Epithelial cell of proximal tubule (primary cell): ENCODE data around the gene SPEG. TPM values are rescaled to one million over a fixed set of nuclear protein-coding genes. Genes with fewer than 3 reads are reported as not detected.

Experiments used
- DNase-seq: peaks from one replicate; pipeline ENCODE4 v3.0.0-alpha.2; 2011; ENCODE audit warnings: low read depth
- H3K4me3 ChIP-seq: 2 replicates; pipeline ENCODE4 v1.5.1; 2011; ENCODE audit warnings: low read depth, mild to moderate bottlenecking, low read length
- total RNA-seq: library from RNA; depleted of rRNA; stranded (reverse); fragments of >200 nt; gene quantifications from 2 replicates; pipeline ENCODE4 v1.2.3, GENCODE V29; 2015
- TF ChIP-seq, protein P1 (sequence below): conservative IDR thresholded peaks from 2 replicates; pipeline ENCODE4 v1.5.1; 2012; ENCODE audit warnings: low read depth, mild to moderate bottlenecking, low read length

The SPEG gene
- total RNA-seq, 1 donor from 2014 or later, result 28.3 TPM

DNA sequence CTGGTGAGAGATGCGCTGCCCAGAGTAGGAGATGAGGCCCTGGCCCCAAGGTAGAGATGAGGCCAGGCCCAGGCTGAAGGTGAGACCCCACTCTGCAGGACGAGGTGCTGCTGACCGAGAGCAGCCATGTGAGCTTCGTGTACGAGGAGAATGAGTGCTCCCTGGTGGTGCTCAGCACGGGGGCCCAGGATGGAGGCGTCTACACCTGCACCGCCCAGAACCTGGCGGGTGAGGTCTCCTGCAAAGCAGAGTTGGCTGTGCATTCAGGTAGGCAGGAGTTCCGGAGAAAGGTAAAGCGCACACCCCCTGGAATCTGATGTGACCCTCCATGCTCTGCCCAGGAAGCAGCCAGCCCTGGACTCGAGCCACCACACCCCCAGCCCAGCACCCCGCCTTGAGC lies 42.5 kb downstream of the SPEG start:
- no peak for DNase-seq
- TF ChIP-seq, protein P1, sequence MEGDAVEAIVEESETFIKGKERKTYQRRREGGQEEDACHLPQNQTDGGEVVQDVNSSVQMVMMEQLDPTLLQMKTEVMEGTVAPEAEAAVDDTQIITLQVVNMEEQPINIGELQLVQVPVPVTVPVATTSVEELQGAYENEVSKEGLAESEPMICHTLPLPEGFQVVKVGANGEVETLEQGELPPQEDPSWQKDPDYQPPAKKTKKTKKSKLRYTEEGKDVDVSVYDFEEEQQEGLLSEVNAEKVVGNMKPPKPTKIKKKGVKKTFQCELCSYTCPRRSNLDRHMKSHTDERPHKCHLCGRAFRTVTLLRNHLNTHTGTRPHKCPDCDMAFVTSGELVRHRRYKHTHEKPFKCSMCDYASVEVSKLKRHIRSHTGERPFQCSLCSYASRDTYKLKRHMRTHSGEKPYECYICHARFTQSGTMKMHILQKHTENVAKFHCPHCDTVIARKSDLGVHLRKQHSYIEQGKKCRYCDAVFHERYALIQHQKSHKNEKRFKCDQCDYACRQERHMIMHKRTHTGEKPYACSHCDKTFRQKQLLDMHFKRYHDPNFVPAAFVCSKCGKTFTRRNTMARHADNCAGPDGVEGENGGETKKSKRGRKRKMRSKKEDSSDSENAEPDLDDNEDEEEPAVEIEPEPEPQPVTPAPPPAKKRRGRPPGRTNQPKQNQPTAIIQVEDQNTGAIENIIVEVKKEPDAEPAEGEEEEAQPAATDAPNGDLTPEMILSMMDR, result no peak
- no peak overlapping the region for H3K4me3 ChIP-seq

DNA sequence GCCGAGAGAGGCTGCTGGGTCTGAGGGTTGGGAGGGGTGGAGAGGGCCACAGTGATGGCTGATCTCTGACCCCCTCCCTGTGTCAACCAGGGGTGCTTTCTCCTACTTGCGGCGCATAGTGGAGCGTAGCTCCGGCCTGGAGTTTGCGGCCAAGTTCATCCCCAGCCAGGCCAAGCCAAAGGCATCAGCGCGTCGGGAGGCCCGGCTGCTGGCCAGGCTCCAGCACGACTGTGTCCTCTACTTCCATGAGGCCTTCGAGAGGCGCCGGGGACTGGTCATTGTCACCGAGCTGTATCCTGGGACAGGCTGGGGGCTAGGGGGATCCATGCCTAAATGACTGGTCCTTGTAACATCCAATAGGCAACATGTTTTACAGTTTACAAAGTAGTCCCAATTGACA lies 43.2 kb downstream of the SPEG start:
- H3K4me3 ChIP-seq, result no peak overlapping the region
- no peak for DNase-seq
- TF ChIP-seq, protein P1, result no peak

DNA sequence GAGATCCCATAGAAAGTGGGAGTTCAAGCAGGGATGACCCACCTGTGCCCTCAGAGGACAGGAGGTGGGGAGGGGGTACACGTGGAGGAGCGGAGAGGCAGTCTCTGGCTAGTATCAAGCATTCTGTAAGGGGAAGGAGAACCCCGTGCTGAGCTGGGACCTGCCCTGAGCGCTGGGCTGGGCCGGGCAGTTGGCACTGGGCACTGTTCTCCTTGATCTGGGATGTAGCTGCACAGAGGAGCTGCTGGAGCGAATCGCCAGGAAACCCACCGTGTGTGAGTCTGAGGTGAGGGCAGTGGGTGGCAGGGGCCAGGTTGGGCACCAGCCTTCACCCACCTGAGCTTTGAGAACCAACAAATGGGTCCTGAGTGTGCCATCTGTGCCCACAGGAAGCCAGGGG lies 44.3 kb downstream of the SPEG start:
- no peak for DNase-seq
- H3K4me3 ChIP-seq, result no peak overlapping the region
- TF ChIP-seq, protein P1, result no peak

DNA sequence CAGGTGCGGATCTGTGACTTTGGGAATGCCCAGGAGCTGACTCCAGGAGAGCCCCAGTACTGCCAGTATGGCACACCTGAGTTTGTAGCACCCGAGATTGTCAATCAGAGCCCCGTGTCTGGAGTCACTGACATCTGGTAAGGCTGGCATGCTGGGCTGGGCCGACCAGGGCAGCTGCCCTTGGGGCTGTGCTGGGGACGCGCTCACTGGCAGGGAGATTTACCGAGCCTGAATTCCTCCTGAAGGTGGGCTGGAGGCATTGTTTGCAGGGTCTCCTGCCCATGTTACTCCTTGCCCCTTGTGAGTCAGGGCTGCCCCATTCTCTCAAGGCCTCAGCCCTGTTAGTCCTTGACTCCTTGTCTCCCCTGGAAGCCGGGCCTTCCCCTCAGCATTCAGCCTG lies 45.4 kb downstream of the SPEG start:
- H3K4me3 ChIP-seq, result no peak overlapping the region
- TF ChIP-seq, protein P1, result no peak
- DNase-seq, result no peak

DNA sequence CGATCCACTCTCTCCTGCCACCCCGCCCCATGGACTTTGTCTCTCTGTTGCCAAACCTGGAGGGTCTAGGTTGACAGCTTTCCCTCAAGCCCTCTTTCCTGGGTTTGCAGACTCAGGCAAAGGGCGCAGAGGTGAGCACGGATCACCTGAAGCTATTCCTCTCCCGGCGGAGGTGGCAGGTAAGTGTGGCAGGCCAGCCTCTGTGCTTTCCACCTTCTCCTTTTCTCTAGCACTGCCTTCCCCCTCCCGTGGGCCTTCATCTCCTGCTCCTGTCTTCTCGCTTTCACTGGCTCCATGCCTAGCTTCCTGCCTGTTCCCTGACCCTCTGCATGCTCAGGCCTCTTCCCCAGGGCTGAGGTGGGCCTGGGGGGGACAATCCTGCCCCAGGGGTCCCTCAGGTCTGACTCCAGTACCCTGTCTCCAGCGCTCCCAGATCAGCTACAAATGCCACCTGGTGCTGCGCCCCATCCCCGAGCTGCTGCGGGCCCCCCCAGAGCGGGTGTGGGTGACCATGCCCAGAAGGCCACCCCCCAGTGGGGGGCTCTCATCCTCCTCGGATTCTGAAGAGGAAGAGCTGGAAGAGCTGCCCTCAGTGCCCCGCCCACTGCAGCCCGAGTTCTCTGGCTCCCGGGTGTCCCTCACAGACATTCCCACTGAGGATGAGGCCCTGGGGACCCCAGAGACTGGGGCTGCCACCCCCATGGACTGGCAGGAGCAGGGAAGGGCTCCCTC lies 48.2 kb downstream of the SPEG start:
- TF ChIP-seq, protein P1, result no peak
- no peak overlapping the region for H3K4me3 ChIP-seq
- DNase-seq, result no peak

DNA sequence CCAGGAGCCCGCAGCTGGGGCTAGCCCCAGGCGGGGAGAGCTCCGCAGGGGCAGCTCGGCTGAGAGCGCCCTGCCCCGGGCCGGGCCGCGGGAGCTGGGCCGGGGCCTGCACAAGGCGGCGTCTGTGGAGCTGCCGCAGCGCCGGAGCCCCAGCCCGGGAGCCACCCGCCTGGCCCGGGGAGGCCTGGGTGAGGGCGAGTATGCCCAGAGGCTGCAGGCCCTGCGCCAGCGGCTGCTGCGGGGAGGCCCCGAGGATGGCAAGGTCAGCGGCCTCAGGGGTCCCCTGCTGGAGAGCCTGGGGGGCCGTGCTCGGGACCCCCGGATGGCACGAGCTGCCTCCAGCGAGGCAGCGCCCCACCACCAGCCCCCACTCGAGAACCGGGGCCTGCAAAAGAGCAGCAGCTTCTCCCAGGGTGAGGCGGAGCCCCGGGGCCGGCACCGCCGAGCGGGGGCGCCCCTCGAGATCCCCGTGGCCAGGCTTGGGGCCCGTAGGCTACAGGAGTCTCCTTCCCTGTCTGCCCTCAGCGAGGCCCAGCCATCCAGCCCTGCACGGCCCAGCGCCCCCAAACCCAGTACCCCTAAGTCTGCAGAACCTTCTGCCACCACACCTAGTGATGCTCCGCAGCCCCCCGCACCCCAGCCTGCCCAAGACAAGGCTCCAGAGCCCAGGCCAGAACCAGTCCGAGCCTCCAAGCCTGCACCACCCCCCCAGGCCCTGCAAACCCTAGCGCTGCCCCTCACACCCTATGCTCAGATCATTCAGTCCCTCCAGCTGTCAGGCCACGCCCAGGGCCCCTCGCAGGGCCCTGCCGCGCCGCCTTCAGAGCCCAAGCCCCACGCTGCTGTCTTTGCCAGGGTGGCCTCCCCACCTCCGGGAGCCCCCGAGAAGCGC lies 49.1 kb downstream of the SPEG start:
- no peak overlapping the region for H3K4me3 ChIP-seq
- TF ChIP-seq, protein P1, result no peak
- DNase-seq, result no peak
